ENCODE measurements around the gene DENND10.
"Not testable (repeated sequence)": the region's sequence is repeated elsewhere in the genome, so short reads cannot be mapped to it uniquely, and the experiment has no call there.

The DENND10 gene, protein sequence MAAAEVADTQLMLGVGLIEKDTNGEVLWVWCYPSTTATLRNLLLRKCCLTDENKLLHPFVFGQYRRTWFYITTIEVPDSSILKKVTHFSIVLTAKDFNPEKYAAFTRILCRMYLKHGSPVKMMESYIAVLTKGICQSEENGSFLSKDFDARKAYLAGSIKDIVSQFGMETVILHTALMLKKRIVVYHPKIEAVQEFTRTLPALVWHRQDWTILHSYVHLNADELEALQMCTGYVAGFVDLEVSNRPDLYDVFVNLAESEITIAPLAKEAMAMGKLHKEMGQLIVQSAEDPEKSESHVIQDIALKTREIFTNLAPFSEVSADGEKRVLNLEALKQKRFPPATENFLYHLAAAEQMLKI

DNA sequence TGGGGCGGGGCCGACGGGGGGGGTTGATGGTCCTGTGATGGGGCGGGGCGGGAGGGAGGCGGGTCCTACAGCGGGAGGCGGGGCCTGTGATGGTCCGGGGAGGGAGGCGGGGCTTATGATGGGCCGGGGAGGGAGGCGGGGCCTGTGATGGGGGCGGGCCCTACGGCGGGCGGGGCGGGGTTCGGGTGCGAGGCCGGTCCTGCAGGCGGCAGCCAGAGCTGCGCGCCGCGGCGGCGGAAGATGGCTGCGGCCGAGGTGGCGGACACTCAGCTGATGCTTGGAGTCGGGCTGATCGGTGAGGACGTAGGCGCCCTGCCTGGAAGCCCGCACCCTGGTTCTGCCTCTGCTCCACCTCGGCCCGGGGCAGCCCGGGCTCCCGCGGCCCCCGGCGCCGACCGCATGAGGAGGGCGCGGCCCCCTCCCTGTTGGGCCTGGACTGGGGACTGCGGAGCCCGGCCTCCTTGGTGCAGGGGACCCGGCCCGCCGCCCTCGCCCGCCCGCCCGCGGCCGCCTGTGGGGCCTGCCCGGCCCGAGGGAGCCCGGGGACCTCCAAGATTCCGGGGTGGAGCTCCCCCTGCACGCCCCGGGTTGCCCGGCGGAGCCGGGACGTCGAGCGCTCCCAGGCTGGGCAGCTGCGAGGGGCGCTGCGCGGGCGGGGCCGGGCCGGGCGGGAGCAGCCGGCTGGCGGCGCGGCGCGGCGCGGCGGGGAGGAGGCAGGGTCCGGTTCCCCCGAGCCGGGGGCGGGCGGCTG, at the start of gene DENND10:
Gene DENND10 (plus strand): TSS at position 211 of the 751 bp plus-strand sequence. CDS start 30 bp downstream, at position 241.
- no peak for DNase-seq

DNA sequence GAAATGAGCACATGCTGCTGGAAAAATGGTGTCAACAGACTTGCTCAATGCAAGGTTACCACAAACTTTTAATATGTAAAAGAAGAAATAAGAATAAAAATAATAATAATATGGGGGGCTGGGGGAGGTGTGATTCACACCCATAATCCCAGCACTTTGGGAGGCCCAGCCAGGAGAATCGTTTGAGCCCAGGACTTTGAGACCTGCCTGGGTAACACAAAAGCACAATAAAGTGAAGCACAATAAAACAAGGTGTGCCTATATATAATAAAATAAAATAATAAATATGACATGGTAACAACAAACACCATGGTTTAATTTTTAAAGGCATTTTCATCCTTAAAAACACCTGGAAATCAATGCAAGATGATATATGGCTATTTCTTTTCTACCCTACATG, 48.4 kb upstream of the DENND10 start:
- no peak for DNase-seq

- DNase-seq, result no peak
These were observed 45.9 kb upstream of the DENND10 start for GRCh38 chr10:119058010-119058409.

GRCh38 chr10:119059557-119059956, 44.4 kb upstream of the DENND10 start:
- DNase-seq, result no peak

- DNase-seq, result no peak
These were observed 43.8 kb upstream of the DENND10 start for GRCh38 chr10:119060107-119060506.

GRCh38 chr10:119061352-119061751, 42.6 kb upstream of the DENND10 start:
- no peak for DNase-seq

- DNase-seq, result no peak
These were observed 42.0 kb upstream of the DENND10 start for GRCh38 chr10:119061926-119062325.

- no peak for DNase-seq
These were observed 33.3 kb upstream of the DENND10 start for GRCh38 chr10:119070395-119071165.

- no peak for DNase-seq
These were observed 30.3 kb upstream of the DENND10 start for GRCh38 chr10:119073584-119073983.

- no peak for DNase-seq
These were observed 25.3 kb upstream of the DENND10 start for GRCh38 chr10:119078422-119079179.

- no peak for DNase-seq
These were observed 24.1 kb upstream of the DENND10 start for GRCh38 chr10:119079599-119080520.

GRCh38 chr10:119080521-119081259, 23.2 kb upstream of the DENND10 start, which contains the start of gene EIF3A:
Gene EIF3A (minus strand): TSS chr10:119080817. CDS start chr10:119080676, 141 bp downstream.
- DNase-seq, result peak; percentile 75

GRCh38 chr10:119084896-119085295, 19.0 kb upstream of the DENND10 start:
- no peak for DNase-seq

DNA sequence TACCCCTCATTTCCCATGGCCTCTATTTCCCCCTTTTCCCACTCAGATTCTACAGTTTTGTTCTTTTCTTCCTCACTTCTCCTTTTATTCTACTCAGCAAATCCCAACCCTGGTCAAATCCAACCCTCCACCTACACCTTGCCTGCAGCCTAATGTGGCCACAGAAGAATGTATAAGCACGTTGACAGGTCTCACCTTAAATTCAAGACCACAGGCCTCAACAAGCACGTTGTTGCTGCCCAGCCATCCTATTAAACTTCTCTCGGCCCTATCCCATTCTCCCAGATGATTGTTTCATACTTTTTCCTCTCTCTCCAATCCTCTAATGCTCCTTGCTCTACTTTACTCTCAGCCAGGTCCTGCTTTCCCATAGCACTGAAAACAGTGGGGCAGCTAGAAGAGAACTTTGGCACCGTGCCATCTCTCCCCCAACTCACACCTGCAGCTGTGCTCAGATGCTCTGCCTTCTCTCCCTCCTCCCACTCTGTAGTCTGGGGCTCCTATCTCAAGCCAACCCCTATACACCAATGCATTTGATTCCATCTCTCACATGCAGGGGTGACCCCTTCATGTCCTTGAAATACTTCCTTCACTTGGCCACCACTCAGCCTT, 16.5 kb upstream of the DENND10 start:
- no peak for DNase-seq

DNA sequence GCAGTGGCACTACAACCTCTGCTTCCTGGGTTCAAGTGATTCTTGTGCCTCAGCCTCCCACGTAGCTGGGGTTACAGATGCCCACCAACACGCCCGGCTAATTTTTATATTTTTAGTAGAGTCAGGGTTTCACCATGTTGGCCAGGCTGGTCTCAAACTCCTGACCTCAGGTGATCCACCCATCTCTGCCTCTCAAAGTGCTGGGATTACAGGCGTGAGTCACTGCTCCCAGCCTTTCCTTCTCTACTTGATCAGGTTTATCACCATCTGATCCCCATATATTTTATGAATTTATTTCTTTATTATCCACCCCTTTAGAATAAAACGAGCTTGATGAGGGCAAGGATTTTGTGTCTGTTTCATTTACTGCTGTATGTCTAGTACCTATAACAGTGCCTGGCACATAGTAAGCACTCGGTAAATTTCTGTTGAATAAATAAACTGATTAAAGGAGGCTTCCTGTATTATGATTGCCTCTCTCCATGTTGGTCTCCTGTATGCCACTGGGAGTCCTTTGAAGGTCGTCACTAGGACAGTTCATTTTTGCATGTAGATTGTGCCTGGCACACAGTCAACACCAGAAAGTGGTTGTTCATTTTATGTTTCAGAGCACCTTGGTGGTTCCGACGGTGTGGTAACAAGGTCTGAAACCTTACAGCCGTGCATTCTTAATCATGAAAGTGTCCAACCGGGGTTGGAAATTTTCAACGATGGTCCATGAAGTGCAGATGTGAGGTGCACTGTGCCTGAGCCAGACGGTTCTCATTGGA, 13.7 kb upstream of the DENND10 start:
- DNase-seq, result no peak

- no peak for DNase-seq
These were observed 12.9 kb upstream of the DENND10 start for GRCh38 chr10:119090968-119091367.

- DNase-seq, result no peak
These were observed 8.3 kb upstream of the DENND10 start for GRCh38 chr10:119095640-119096039.

DNA sequence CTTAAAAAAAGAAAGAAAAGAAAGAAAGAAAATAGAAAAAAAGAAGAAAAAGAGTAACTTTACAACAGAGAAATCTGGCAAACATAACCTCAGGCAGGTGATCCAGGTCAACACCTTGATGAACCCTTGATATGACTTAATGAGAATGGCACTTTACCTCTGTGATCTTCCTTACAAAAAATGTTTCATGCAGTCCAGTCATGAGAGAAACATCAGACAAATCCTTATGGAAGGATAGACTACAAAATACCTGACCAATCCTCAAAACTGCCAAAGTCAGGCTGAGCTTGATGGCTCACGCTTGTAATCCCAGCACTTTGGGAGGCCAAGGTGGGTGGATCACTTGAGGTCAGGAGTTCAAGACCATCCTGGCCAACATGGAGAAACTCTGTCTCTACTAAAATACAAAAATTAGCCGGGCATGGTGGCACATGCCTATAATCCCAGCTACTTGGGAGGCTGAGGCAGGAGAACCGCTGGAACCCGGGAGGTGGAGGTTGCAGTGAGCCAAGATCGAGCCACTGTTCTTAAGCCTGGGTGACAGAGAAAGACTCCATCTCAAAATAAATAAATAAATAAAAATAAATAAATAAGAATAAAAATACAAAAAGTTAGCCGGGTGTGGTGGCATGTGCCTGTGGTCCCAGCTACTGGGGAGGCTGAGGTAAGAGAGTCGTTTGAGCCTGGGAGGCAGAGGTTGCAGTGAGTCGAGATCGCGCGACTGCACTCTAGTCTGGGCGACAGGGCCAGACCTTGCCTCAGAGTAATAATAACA, 7.1 kb upstream of the DENND10 start:
- not testable (repeated sequence) for DNase-seq

- DNase-seq, result no peak
These were observed 5.3 kb upstream of the DENND10 start for GRCh38 chr10:119098576-119098975.

Data from GF-D8 (cell line).